ENCODE measurements around the gene TMEM176A.

DNA sequence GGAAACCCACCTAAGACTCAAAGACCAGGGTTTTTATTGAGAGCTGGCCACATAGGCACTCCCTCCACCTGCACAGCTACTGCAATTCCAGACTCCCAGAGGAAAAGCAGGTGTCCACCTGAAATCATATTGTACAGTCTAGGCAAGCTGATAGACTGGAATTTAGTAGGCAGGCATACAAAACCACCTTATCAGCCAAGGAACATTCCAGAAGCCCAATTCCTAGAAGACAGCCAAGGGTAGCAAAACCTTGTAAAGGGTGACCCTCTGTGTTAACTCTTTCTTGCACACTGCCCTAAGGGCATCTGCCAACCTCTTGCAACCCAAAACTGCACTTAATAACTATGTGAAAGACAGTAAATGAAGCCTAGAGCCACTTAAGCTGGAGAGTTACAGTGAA lies 5.3 kb downstream of the TMEM176A start:
- TF ChIP-seq, protein P1, sequence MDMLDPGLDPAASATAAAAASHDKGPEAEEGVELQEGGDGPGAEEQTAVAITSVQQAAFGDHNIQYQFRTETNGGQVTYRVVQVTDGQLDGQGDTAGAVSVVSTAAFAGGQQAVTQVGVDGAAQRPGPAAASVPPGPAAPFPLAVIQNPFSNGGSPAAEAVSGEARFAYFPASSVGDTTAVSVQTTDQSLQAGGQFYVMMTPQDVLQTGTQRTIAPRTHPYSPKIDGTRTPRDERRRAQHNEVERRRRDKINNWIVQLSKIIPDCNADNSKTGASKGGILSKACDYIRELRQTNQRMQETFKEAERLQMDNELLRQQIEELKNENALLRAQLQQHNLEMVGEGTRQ (IDR thresholded peaks at IDR 0.05; ENCODE audit: low read length) = no peak
- TF ChIP-seq TAF1 (IDR thresholded peaks at IDR 0.05; ENCODE audit: low read depth, low read length) = no peak
- TF ChIP-seq HDAC6 (IDR thresholded peaks at IDR 0.05; ENCODE audit: low read depth, low read length) = no peak
- TF ChIP-seq, protein P2, sequence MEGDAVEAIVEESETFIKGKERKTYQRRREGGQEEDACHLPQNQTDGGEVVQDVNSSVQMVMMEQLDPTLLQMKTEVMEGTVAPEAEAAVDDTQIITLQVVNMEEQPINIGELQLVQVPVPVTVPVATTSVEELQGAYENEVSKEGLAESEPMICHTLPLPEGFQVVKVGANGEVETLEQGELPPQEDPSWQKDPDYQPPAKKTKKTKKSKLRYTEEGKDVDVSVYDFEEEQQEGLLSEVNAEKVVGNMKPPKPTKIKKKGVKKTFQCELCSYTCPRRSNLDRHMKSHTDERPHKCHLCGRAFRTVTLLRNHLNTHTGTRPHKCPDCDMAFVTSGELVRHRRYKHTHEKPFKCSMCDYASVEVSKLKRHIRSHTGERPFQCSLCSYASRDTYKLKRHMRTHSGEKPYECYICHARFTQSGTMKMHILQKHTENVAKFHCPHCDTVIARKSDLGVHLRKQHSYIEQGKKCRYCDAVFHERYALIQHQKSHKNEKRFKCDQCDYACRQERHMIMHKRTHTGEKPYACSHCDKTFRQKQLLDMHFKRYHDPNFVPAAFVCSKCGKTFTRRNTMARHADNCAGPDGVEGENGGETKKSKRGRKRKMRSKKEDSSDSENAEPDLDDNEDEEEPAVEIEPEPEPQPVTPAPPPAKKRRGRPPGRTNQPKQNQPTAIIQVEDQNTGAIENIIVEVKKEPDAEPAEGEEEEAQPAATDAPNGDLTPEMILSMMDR (IDR thresholded peaks at IDR 0.05; ENCODE audit: control extremely low read depth in 1 of 3, insufficient read depth in 1 of 3, low read depth in 1 of 3, low read length in 3 of 3) = no peak
- TF ChIP-seq RNF2 (IDR thresholded peaks at IDR 0.05; ENCODE audit: borderline replicate concordance, low read depth, low read length, missing control alignments, poor library complexity, severe bottlenecking) = no peak
